Measurements from ENCODE around the gene PLEKHH1.
A peak's percentile ranks its signal among the peaks of the same experiment; 100 is the strongest.
"Not testable (repeated sequence)": the region's sequence is repeated elsewhere in the genome, so short reads cannot be mapped to it uniquely, and the experiment has no call there.

The PLEKHH1 gene

GRCh38 chr14:67599698-67600561, 66.8 kb downstream of the PLEKHH1 start, which contains the start of gene PIGH:
TSS of gene PIGH (minus strand) at chr14:67600268. CDS start at chr14:67600203, 65 bp downstream.
- H3K27ac ChIP-seq (replicated peaks) = peak within 1 kb of the TSS; percentile 56
- H3K4me3 ChIP-seq (replicated peaks; ENCODE audit: insufficient read depth, low read length) = peak within 1 kb of the TSS; percentile 73
- TF ChIP-seq REST (IDR thresholded peaks at IDR 0.05; ENCODE audit: insufficient replicate concordance, low read depth) (peak; percentile 82), CTCF (IDR thresholded peaks at IDR 0.05; ENCODE audit: insufficient read depth, low read length) (peak; percentile 1), SPI1 (IDR thresholded peaks at IDR 0.05; ENCODE audit: borderline replicate concordance, low read depth) (no peak), POLR2AphosphoS5 (IDR thresholded peaks at IDR 0.05; ENCODE audit: low read depth) (peak; percentile 53; the same call in 1 of the 2 replicates), GABPA (IDR thresholded peaks at IDR 0.05; ENCODE audit: low read depth) (no peak)
- DNase-seq (ENCODE audit: low read depth in 1 of 2, low spot score in 1 of 2) = peak; percentile 49 to 74
- H3K27me3 ChIP-seq (ENCODE audit: insufficient read depth, poor library complexity, severe bottlenecking) = no peaks in the 10 kb centered on the region

GRCh38 chr14:67600562-67600974, 67.5 kb downstream of the PLEKHH1 start:
- peak overlapping the region; percentile 73 for H3K4me3 ChIP-seq (replicated peaks; ENCODE audit: insufficient read depth, low read length)
- H3K27ac ChIP-seq (replicated peaks) = peak overlapping the region; percentile 56
- not testable (repeated sequence) for H3K27me3 ChIP-seq (ENCODE audit: insufficient read depth, poor library complexity, severe bottlenecking); DNase-seq (ENCODE audit: low read depth in 1 of 2, low spot score in 1 of 2)

GRCh38 chr14:67602076-67602475, 69.0 kb downstream of the PLEKHH1 start:
- no peaks in the 10 kb centered on the region for H3K27me3 ChIP-seq (ENCODE audit: insufficient read depth, poor library complexity, severe bottlenecking)
- TF ChIP-seq GABPA (IDR thresholded peaks at IDR 0.05; ENCODE audit: low read depth) (no peak), CTCF (IDR thresholded peaks at IDR 0.05; ENCODE audit: insufficient read depth, low read length) (no peak), REST (IDR thresholded peaks at IDR 0.05; ENCODE audit: insufficient replicate concordance, low read depth) (no peak), SPI1 (IDR thresholded peaks at IDR 0.05; ENCODE audit: borderline replicate concordance, low read depth) (no peak), POLR2AphosphoS5 (IDR thresholded peaks at IDR 0.05; ENCODE audit: low read depth) (no peak)
- no peak for DNase-seq (ENCODE audit: low read depth in 1 of 2, low spot score in 1 of 2)
- H3K4me3 ChIP-seq (replicated peaks; ENCODE audit: insufficient read depth, low read length) = no peak overlapping the region
- no peak overlapping the region for H3K27ac ChIP-seq (replicated peaks)

- TF ChIP-seq GABPA (IDR thresholded peaks at IDR 0.05; ENCODE audit: low read depth) = no peak
- no peak for DNase-seq (ENCODE audit: low read depth in 1 of 2, low spot score in 1 of 2)
- Histone ChIP-seq H3K27me3 (ENCODE audit: insufficient read depth, poor library complexity, severe bottlenecking) (no peaks in the 10 kb centered on the region), H3K27ac (replicated peaks) (no peak overlapping the region), H3K4me3 (replicated peaks; ENCODE audit: insufficient read depth, low read length) (no peak overlapping the region)
Measured at GRCh38 chr14:67602995-67603545, 70.0 kb downstream of the PLEKHH1 start.

Data from HL-60 (cell line).